GM18505 (cell line): ENCODE results near the gene C10orf88.

ENCODE experiments used
- ATAC-seq: cut with Tn5 transposase; IDR thresholded peaks from one replicate; pipeline ENCODE4 v1.9.1; 2021; ENCODE audit not compliant: unreplicated experiment
- POLR2A ChIP-seq: IDR thresholded peaks from 4 replicates; pipeline ENCODE4 v1.6.1; 2011; ENCODE audit warnings: borderline replicate concordance; ENCODE audit not compliant: insufficient read depth, insufficient read length; ENCODE audit errors: extremely low read depth

C10orf88 gene

GRCh38 chr10:122953902-122954730 lies at the start of gene C10orf88:
TSS of gene C10orf88 (minus strand) at chr10:122954227. CDS start at chr10:122954178, 49 bp downstream.
- peak; percentile 77 for TF ChIP-seq POLR2A
- ATAC-seq: peak; percentile 97

- no peak for TF ChIP-seq POLR2A
- ATAC-seq: no peak
Measured at GRCh38 chr10:123001370-123001769, 47.3 kb upstream of the C10orf88 start.

GRCh38 chr10:123000155-123000554 lies 46.1 kb upstream of the C10orf88 start:
- no peak for ATAC-seq
- no peak for TF ChIP-seq POLR2A

- no peak for TF ChIP-seq POLR2A
- no peak for ATAC-seq
Measured at GRCh38 chr10:122999347-122999746, 45.3 kb upstream of the C10orf88 start.

GRCh38 chr10:122998934-122999333 lies 44.9 kb upstream of the C10orf88 start:
- no peak for ATAC-seq
- TF ChIP-seq POLR2A: no peak

- no peak for ATAC-seq
- TF ChIP-seq POLR2A: no peak
Measured at GRCh38 chr10:122998360-122998917, 44.4 kb upstream of the C10orf88 start.

GRCh38 chr10:122997864-122998263 lies 43.8 kb upstream of the C10orf88 start:
- no peak for TF ChIP-seq POLR2A
- ATAC-seq: no peak

- no peak for ATAC-seq
Measured at GRCh38 chr10:122995936-122996335, 41.9 kb upstream of the C10orf88 start.

GRCh38 chr10:122993797-122994336 lies 39.8 kb upstream of the C10orf88 start:
- TF ChIP-seq POLR2A: no peak
- ATAC-seq: no peak

More at GRCh38 chr10:122995936-122996335, 41.9 kb upstream of the C10orf88 start:
- TF ChIP-seq POLR2A: no peak

GRCh38 chr10:122992031-122992585 lies 38.1 kb upstream of the C10orf88 start:
- no peak for TF ChIP-seq POLR2A
- no peak for ATAC-seq

- no peak for ATAC-seq
- no peak for TF ChIP-seq POLR2A
Measured at GRCh38 chr10:122990278-122990677, 36.3 kb upstream of the C10orf88 start.

- no peak for ATAC-seq
- TF ChIP-seq POLR2A: no peak
Measured at GRCh38 chr10:122988501-122988900, 34.5 kb upstream of the C10orf88 start.

GRCh38 chr10:122986335-122986734 lies 32.3 kb upstream of the C10orf88 start:
- TF ChIP-seq POLR2A: no peak
- no peak for ATAC-seq

GRCh38 chr10:122984708-122985107 lies 30.7 kb upstream of the C10orf88 start:
- no peak for TF ChIP-seq POLR2A
- no peak for ATAC-seq

- no peak for ATAC-seq
- TF ChIP-seq POLR2A: no peak
Measured at GRCh38 chr10:122983898-122984297, 29.9 kb upstream of the C10orf88 start.

GRCh38 chr10:122981066-122981464 lies 27.0 kb upstream of the C10orf88 start:
- TF ChIP-seq POLR2A: no peak
- ATAC-seq: no peak
